HepG2 (cell line): Measurements from ENCODE around the gene ARL15. TPM values are rescaled to one million over a fixed set of nuclear protein-coding genes. Genes with fewer than 3 reads are reported as not detected.

Source experiments
- ATAC-seq: fragments of 200-7000 bp; cut with Tn5 transposase; 3 replicates; pipeline ENCODE4 v1.9.1; 2020; ENCODE audit warnings: mild to moderate bottlenecking, moderate library complexity
- BruUV-seq: library from RNA; stranded (reverse); fragments of 400-500 nt; replicated peaks from 2 replicates; lab custom pipeline; 2021; lab: Mats Ljungman, UMichigan
- CTCF ChIA-PET: fragments of 300-600 bp; formaldehyde crosslinking; extraction: SDS; loops from one replicate; lab custom pipeline; 2021; ENCODE audit warnings: low total read pairs, inconsistent platforms, low intra/inter-chr PET ratio; lab: Yijun Ruan, JAX
- POLR2A ChIA-PET: fragments of 350-600 bp; sonication (Branson Sonifier 250); formaldehyde crosslinking; loops from one replicate; lab custom pipeline; 2020; ENCODE audit warnings: antibody characterized with exemption, inconsistent platforms; lab: Yijun Ruan, JAX
- DNase-seq: peaks from one replicate; pipeline ENCODE4 v3.0.0-alpha.2; 2015; ENCODE audit warnings: low spot score
- FAIRE-seq: peaks from 3 replicates; lab custom pipeline; 2011; peaks lifted over from hg19 to GRCh38; lab: Jason Lieb, UNC
- H2AFZ ChIP-seq: one replicate; pipeline ENCODE4 v1.6.1; 2011; ENCODE audit warnings: low read length, inconsistent platforms
- H3K27ac ChIP-seq: fragments of 300-600 bp; 3 replicates; pipeline ENCODE4 v1.8.0; 2011; ENCODE audit warnings: mixed run types, mild to moderate bottlenecking, mixed read lengths, low read length, inconsistent platforms; ENCODE audit not compliant: insufficient read depth; ENCODE audit errors: extremely low read length
- H3K27me3 ChIP-seq, 2 experiments: fragments of 200-600 bp in 1 of 2; 2 replicates in 1 of 2; 3 replicates in 1 of 2; pipeline versions ENCODE4 v1.6.0 to v1.8.0; 2011; ENCODE audit warnings: low read length in 2 of 2, mild to moderate bottlenecking in 2 of 2, moderate library complexity in 2 of 2, inconsistent platforms in 1 of 2; ENCODE audit not compliant: insufficient read depth in 2 of 2, control insufficient read depth in 1 of 2
- H3K36me3 ChIP-seq, 2 experiments: fragments of 200-600 bp in 1 of 2; replicated peaks in 1 of 2; 2 replicates in 1 of 2; 3 replicates in 1 of 2; pipeline versions ENCODE4 v1.5.1 to v1.8.0; 2011; ENCODE audit warnings: low read length in 2 of 2, inconsistent platforms in 1 of 2; ENCODE audit not compliant: insufficient read depth in 2 of 2, control insufficient read depth in 1 of 2
- H3K4me1 ChIP-seq: 2 replicates; pipeline ENCODE4 v1.5.1; 2012; ENCODE audit warnings: low read length, inconsistent platforms; ENCODE audit not compliant: insufficient read depth
- H3K4me2 ChIP-seq: 2 replicates; pipeline ENCODE4 v1.6.0; 2011; ENCODE audit warnings: low read depth, low read length, inconsistent platforms
- H3K4me3 ChIP-seq, 3 experiments: fragments of 200-600 bp in 1 of 3; sonication (generic), shearing (Covaris generic) in 1 of 3; replicated peaks in 1 of 3; 2 replicates each; pipeline ENCODE4 v1.5.1; 2011 to 2016; ENCODE audit warnings: low read length in 3 of 3, inconsistent platforms in 2 of 3, low read depth in 2 of 3, mild to moderate bottlenecking in 2 of 3, control low read depth in 1 of 3, mixed read lengths in 1 of 3; ENCODE audit not compliant: insufficient read depth in 1 of 3
- H3K79me2 ChIP-seq: one replicate; pipeline ENCODE4 v1.6.1; 2011; ENCODE audit warnings: low read length, inconsistent platforms; ENCODE audit not compliant: insufficient read depth
- H3K9ac ChIP-seq: 2 replicates; pipeline ENCODE4 v1.6.0; 2011; ENCODE audit warnings: mild to moderate bottlenecking, low read depth, low read length, inconsistent platforms; ENCODE audit not compliant: insufficient read depth
- H3K9me3 ChIP-seq: 2 replicates; pipeline ENCODE4 v1.5.1; 2012; ENCODE audit warnings: mild to moderate bottlenecking, low read length
- H4K20me1 ChIP-seq: 2 replicates; pipeline ENCODE4 v1.6.0; 2011; ENCODE audit warnings: inconsistent platforms, mild to moderate bottlenecking, low read length, moderate library complexity; ENCODE audit not compliant: insufficient read depth
- BHLHE40 ChIP-seq: IDR thresholded peaks from 2 replicates; pipeline ENCODE4 v1.6.1; 2011; ENCODE audit warnings: low read length, improper control_type of control experiment
- ELF4 ChIP-seq: sonication (generic); formaldehyde crosslinking; IDR thresholded peaks from 2 replicates; pipeline ENCODE4 v1.5.0; 2020; ENCODE audit warnings: missing genetic modification reagents, mild to moderate bottlenecking, moderate library complexity, borderline replicate concordance
- FOXO1 ChIP-seq: sonication (generic); formaldehyde crosslinking; IDR thresholded peaks from 2 replicates; pipeline ENCODE4 v1.4.0; 2020; ENCODE audit warnings: missing genetic modification reagents
- HCFC1 ChIP-seq: fragments of 150-350 bp; IDR thresholded peaks from 2 replicates; pipeline ENCODE4 v1.6.1; 2014; ENCODE audit warnings: low read depth, low read length
- MTF1 ChIP-seq: sonication (generic); formaldehyde crosslinking; IDR thresholded peaks from 2 replicates; pipeline ENCODE4 v1.5.0; 2020; ENCODE audit warnings: missing genetic modification reagents
- NR3C1 ChIP-seq: sonication (generic); formaldehyde crosslinking; IDR thresholded peaks from 2 replicates; pipeline ENCODE4 v1.4.0; 2020; ENCODE audit warnings: missing genetic modification reagents
- PLSCR1 ChIP-seq: sonication (generic); formaldehyde crosslinking; IDR thresholded peaks from 2 replicates; pipeline ENCODE4 v1.5.0; 2020; ENCODE audit warnings: missing genetic modification reagents, mild to moderate bottlenecking, borderline replicate concordance
- TFAP4 ChIP-seq: sonication (generic); IDR thresholded peaks from 2 replicates; pipeline ENCODE4 v1.6.1; 2016; ENCODE audit warnings: low read depth, borderline replicate concordance
- ZNF180 ChIP-seq: sonication (generic); formaldehyde crosslinking; IDR thresholded peaks from 2 replicates; pipeline ENCODE4 v1.4.0; 2020; ENCODE audit warnings: low read depth, missing genetic modification reagents, borderline replicate concordance
- ZNF562 ChIP-seq: sonication (generic); formaldehyde crosslinking; IDR thresholded peaks from 2 replicates; pipeline ENCODE4 v1.8.0; 2022; ENCODE audit warnings: missing genetic modification reagents, borderline replicate concordance
- ZNF773 ChIP-seq: sonication (generic); formaldehyde crosslinking; IDR thresholded peaks from 2 replicates; pipeline ENCODE4 v1.4.0; 2020; ENCODE audit warnings: missing genetic modification reagents, borderline replicate concordance
- ZNF782 ChIP-seq: sonication (generic); formaldehyde crosslinking; IDR thresholded peaks from 2 replicates; pipeline ENCODE4 v1.4.0; 2020; ENCODE audit warnings: missing genetic modification reagents, mild to moderate bottlenecking, borderline replicate concordance
- WGBS: methylation state at CpG from one replicate; pipeline ENCODE4 v1.1.6; 2017; ENCODE audit warnings: low lambda C conversion rate; 5-methylcytosine and 5-hydroxymethylcytosine counted together
- in situ Hi-C: cut with HindIII; loops from 2 replicates; pipeline ENCODE4 v1.10.0; 2017; ENCODE audit warnings: low pct_unique_long_range_greater_than_20kb; ENCODE audit not compliant: extremely low pct_ligation_motif_present
- intact Hi-C: fragments of 100-400 bp; cut with micrococcal nuclease; formaldehyde crosslinking; loops from one replicate; pipeline ENCODE4 v1.10.0; 2022; ENCODE audit not compliant: unreplicated experiment
- polyA plus RNA-seq, 8 experiments: library from polyadenylated mRNA; depleted of rRNA in 3 of 8; stranded (reverse) in 7 of 8; unstranded in 1 of 8; fragments of >200 nt; fragmentation: Illumina TruSeq in 4 of 8; extraction: Trizol in 4 of 8; gene quantifications; 2 replicates each; pipeline versions ENCODE4 v1.2.1 to v1.2.3, GENCODE V29; 2011 to 2016; ENCODE audit warnings: low read depth in 4 of 8, missing spikeins in 1 of 8, mixed read lengths in 1 of 8; ENCODE audit not compliant: insufficient read depth in 1 of 8
- total RNA-seq, 5 experiments: library from RNA; depleted of rRNA; stranded (reverse); fragments of >200 nt; fragmentation: Illumina TruSeq; extraction: Trizol; gene quantifications; 2 replicates each; pipeline ENCODE4 v1.2.3, GENCODE V29; 2016; ENCODE audit warnings: low read depth in 1 of 5
- TF ChIP-seq, protein P1 (sequence below): sonication (generic); formaldehyde crosslinking; IDR thresholded peaks from 2 replicates; pipeline ENCODE4 v1.8.1; 2023; ENCODE audit warnings: missing genetic modification reagents, inconsistent platforms, borderline replicate concordance

The ARL15 gene
- total and polyA plus RNA-seq, 2 of the 13 experiments (the other 11 are each of a cell fraction or from before 2014, with no cell fraction given): 2.5 to 7.7 TPM

DNA sequence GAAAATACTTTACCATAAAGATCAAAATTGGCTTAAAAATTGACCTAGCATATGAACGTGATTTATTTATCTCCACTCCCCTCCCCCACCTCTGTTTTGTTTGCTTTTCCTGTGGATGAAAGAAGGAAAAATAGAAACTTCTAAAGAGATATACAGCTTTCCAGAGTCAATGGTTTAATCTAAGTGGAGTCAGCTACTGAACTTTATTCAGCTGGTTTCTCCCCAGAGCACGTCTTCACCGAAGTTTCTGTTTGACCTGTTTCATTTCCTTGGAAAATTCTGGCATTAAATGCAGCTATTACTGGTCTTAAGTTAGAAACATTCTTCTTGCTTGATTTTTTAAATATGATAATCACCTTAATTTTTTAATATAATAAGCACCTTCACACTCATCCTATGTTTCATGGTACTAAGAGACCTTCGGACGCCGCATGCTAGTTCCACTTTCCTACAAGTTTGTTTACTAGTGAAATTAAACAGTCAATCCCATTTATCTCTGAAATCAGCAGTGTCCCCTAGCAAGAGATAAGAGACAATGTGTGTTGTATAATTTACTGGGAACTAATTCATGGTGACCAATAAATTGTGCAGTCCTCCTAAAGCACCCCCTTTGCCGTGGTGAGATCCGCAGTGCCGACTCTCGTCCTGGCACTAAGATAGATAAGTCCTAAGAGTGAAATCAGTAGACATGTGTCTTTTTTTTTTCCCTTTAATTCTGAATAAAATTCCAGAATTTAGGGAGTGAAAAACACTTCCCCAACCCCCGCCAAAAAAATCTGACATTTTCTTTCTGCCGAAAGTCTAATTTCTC is 89.9 kb downstream of the ARL15 start:
- POLR2A ChIA-PET: no interaction called here
- Histone ChIP-seq H3K4me1 (no peaks in the 10 kb centered on the region), H3K79me2 (no peaks in the 10 kb centered on the region), H3K27ac (no peak overlapping the region), H2AFZ (no peak overlapping the region), H4K20me1 (no peaks in the 10 kb centered on the region), H3K9ac (no peak overlapping the region), H3K36me3 (no peaks in the 10 kb centered on the region), H3K9me3 (no peaks in the 10 kb centered on the region), H3K4me3 (no peak overlapping the region), H3K4me2 (no peak overlapping the region), H3K27me3 (no peaks in the 10 kb centered on the region; a peak in 1 of 5 replicates)
- no TSS peak for BruUV-seq
- in situ Hi-C loops (loop anchor here (10.0 kb wide), 1 partner anchor 1046 kb away; no protein-coding TSS in a partner anchor), intact Hi-C loops (loop anchor here (10.0 kb wide), 1 partner anchor 256 kb away; no protein-coding TSS in a partner anchor)
- WGBS: 87% methylated on average over 12 of the region's 12 CpGs
- CTCF ChIA-PET: no interaction called here
- DNase-seq: no peak
- FAIRE-seq: no peak
- TF ChIP-seq NR3C1 (CRISPR knock-in tag) (no peak), FOXO1 (CRISPR knock-in tag) (no peak), ZNF782 (no peak), HCFC1 (no peak), PLSCR1 (no peak), ELF4 (CRISPR knock-in tag) (no peak), TFAP4 (no peak), MTF1 (CRISPR knock-in tag) (no peak), BHLHE40 (no peak), ZNF180 (no peak), ZNF773 (CRISPR knock-in tag) (no peak), ZNF562 (no peak)
- TF ChIP-seq, protein P1, sequence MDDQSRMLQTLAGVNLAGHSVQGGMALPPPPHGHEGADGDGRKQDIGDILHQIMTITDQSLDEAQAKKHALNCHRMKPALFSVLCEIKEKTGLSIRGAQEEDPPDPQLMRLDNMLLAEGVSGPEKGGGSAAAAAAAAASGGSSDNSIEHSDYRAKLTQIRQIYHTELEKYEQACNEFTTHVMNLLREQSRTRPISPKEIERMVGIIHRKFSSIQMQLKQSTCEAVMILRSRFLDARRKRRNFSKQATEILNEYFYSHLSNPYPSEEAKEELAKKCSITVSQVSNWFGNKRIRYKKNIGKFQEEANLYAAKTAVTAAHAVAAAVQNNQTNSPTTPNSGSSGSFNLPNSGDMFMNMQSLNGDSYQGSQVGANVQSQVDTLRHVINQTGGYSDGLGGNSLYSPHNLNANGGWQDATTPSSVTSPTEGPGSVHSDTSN (CRISPR knock-in tag): no peak
- no peak for ATAC-seq
